ENCODE data around the gene SMPDL3A.
A peak's percentile ranks its signal among the peaks of the same experiment; 100 is the strongest.

SMPDL3A gene

GRCh38 chr6:122808121-122808885 lies 19.2 kb downstream of the SMPDL3A start:
- no peak for DNase-seq

GRCh38 chr6:122809001-122809400 lies 19.9 kb downstream of the SMPDL3A start:
- DNase-seq, result no peak

GRCh38 chr6:122809691-122810090 lies 20.6 kb downstream of the SMPDL3A start:
- no peak for DNase-seq

GRCh38 chr6:122810189-122810588 lies 21.1 kb downstream of the SMPDL3A start:
- DNase-seq, result no peak

- no peak for DNase-seq
These were observed 28.3 kb downstream of the SMPDL3A start for GRCh38 chr6:122817358-122817757.

- DNase-seq, result no peak
These were observed 28.7 kb downstream of the SMPDL3A start for GRCh38 chr6:122817766-122818165.

GRCh38 chr6:122818866-122819265 lies 29.8 kb downstream of the SMPDL3A start:
- DNase-seq, result no peak

GRCh38 chr6:122821095-122821494 lies 32.0 kb downstream of the SMPDL3A start:
- DNase-seq, result no peak

GRCh38 chr6:122825163-122825562 lies 36.1 kb downstream of the SMPDL3A start:
- no peak for DNase-seq

GRCh38 chr6:122829456-122829855 lies 40.4 kb downstream of the SMPDL3A start:
- DNase-seq, result no peak

- DNase-seq, result no peak
These were observed 42.5 kb downstream of the SMPDL3A start for GRCh38 chr6:122831511-122831910.

GRCh38 chr6:122832459-122832858 lies 43.4 kb downstream of the SMPDL3A start:
- no peak for DNase-seq

GRCh38 chr6:122833021-122833491 lies 44.0 kb downstream of the SMPDL3A start:
- DNase-seq, result no peak

- peak; percentile 16 to 29 (median 20) for DNase-seq
These were observed 49.2 kb downstream of the SMPDL3A start for GRCh38 chr6:122838060-122838780.

GRCh38 chr6:122839472-122839871 lies 50.4 kb downstream of the SMPDL3A start:
- DNase-seq, result peak; percentile 69 to 80 (median 76)

GRCh38 chr6:122839906-122840305 lies 50.8 kb downstream of the SMPDL3A start:
- no peak for DNase-seq

GRCh38 chr6:122845464-122845863 lies 56.4 kb downstream of the SMPDL3A start:
- DNase-seq, result no peak

GRCh38 chr6:122845916-122846612 lies 57.0 kb downstream of the SMPDL3A start:
- no peak for DNase-seq

GRCh38 chr6:122853259-122853995 lies 64.4 kb downstream of the SMPDL3A start:
- peak in 2 of 3 donors; percentile 19 to 22 for DNase-seq

All from suppressor macrophage treated with lipopolysaccharide for 1 hour (primary cell).